HG02571 (cell line): ENCODE data around the gene POLR2L.

Source experiments
- ATAC-seq: cut with Tn5 transposase; IDR thresholded peaks from one replicate; pipeline ENCODE4 v1.9.1; 2021; ENCODE audit warnings: mild to moderate bottlenecking, moderate library complexity; ENCODE audit not compliant: unreplicated experiment

The POLR2L gene

GRCh38 chr11:839875-840617 lies 2.3 kb downstream of the POLR2L start:
- ATAC-seq, result no peak

- no peak for ATAC-seq
Measured at GRCh38 chr11:839280-839623, 3.1 kb downstream of the POLR2L start.

- no peak for ATAC-seq
Measured at GRCh38 chr11:838441-839279, 3.7 kb downstream of the POLR2L start.

DNA sequence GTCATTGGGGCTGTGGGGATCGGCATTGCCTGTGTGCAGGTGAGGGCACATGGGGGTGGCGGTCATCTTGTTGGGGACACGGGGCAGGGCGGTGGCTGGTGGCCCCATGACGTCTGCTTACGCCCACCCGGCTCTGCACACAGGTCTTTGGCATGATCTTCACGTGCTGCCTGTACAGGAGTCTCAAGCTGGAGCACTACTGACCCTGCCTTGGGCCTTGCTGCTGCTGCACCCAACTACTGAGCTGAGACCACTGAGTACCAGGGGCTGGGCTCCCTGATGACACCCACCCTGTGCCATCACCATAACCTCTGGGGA lies 4.4 kb downstream of the POLR2L start:
- no peak for ATAC-seq

DNA sequence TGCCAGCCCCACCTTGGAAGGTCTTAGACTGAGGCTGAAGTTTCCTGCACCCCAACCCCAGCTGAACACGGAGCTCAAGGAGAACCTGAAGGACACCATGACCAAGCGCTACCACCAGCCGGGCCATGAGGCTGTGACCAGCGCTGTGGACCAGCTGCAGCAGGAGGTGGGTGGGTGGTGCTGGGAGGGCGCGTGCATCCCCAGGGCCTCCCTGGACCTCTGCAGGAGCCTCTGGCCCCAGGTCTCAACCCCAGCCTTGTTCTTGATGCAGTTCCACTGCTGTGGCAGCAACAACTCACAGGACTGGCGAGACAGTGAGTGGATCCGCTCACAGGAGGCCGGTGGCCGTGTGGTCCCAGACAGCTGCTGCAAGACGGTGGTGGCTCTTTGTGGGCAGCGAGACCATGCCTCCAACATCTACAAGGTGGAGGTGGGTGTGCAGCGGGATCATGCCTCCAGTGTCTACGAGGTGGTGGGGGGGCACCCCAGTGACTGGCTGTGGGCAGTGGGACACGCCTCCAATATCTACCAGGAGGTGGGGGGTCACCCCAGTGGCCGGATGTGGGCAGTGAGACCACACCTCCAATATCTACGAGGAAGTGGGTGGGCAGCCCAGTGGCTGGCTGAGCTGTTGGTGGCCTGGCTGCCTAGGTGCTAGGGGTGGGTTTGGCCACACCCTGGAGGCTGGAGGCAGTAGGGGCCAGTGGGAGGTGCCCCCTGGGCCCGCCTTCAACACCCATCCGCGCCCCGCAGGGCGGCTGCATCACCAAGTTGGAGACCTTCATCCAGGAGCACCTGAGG lies 4.9 kb downstream of the POLR2L start:
- no peak for ATAC-seq

- ATAC-seq, result no peak
Measured at GRCh38 chr11:836700-837099, 5.6 kb downstream of the POLR2L start.

- ATAC-seq, result no peak
Measured at GRCh38 chr11:836274-836673, 6.1 kb downstream of the POLR2L start.

GRCh38 chr11:834371-835316 lies 7.7 kb downstream of the POLR2L start:
- no peak for ATAC-seq

- ATAC-seq, result no peak
Measured at GRCh38 chr11:833849-834311, 8.4 kb downstream of the POLR2L start.

GRCh38 chr11:833114-833791 lies 9.1 kb downstream of the POLR2L start:
- ATAC-seq, result peak; percentile 17

- peak; percentile 51 for ATAC-seq
Measured at GRCh38 chr11:832529-833113, 9.7 kb downstream of the POLR2L start, which contains the start of gene CD151. TSS of gene CD151 (plus strand) at chr11:832952. CDS start at chr11:836070, 3,118 bp downstream.

DNA sequence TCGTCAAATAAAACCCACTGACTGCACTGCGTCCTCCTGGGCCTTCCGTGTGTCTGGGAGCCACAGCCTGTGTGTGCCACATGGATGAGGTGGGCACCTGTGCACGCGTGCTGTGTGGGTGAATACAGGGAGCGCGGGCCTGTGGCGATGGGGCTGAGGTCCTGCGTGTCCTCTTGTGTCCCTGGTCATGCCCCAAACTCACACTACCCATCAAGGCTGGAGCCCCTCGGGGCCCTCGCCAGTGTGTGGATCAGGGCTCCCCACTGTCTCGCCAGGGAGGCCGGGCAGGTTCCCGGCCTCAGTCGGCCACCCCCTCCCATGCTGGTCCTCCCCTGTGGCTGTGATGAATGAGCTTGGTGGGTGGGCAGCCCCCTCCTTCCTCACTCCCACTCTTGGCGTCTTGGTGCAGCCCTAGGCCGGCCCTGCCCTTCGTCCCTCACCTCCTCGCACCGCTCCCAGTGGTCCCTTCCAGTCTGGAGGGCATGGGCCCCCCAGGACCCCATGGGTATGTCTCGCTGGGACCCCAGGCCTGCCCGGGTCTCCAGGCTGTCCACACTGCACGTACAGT lies 10.3 kb downstream of the POLR2L start:
- ATAC-seq, result no peak

DNA sequence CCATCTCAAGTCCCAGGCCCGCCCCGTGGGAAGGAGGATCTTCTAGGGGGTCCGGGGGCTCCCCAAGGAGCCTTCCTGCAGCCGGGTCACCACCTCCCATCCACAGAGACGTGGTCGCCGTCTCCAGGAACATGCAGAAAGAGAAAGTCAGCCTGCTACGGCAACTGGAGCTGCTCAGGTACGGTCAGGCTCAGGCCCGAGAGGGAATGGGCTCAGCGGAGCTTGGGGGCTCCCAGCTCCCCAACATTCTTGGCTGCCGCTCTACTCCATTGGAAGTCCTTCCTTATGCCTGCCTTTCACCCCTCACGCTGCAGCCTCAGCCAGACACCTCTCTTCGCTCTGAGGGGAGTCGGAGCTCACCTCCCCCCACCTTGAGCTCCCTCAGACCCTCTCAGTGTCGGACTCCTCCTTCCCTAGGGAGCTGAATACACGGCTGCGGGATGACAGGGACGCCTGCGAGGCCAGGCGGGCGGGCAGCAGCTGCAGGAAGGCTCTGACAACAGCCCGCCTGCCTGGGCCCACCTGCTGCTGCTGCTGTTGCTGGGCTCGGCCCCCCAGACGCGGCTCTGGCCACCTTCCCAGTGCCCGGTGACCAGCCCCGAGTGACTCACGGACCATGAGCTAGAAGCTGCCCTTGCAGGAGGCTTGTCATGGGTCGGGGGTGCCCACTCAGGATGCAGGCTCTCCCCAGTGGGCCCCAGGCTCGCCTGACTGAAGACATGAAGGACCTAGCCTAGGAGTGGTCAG lies 11.0 kb downstream of the POLR2L start:
- no peak for ATAC-seq

DNA sequence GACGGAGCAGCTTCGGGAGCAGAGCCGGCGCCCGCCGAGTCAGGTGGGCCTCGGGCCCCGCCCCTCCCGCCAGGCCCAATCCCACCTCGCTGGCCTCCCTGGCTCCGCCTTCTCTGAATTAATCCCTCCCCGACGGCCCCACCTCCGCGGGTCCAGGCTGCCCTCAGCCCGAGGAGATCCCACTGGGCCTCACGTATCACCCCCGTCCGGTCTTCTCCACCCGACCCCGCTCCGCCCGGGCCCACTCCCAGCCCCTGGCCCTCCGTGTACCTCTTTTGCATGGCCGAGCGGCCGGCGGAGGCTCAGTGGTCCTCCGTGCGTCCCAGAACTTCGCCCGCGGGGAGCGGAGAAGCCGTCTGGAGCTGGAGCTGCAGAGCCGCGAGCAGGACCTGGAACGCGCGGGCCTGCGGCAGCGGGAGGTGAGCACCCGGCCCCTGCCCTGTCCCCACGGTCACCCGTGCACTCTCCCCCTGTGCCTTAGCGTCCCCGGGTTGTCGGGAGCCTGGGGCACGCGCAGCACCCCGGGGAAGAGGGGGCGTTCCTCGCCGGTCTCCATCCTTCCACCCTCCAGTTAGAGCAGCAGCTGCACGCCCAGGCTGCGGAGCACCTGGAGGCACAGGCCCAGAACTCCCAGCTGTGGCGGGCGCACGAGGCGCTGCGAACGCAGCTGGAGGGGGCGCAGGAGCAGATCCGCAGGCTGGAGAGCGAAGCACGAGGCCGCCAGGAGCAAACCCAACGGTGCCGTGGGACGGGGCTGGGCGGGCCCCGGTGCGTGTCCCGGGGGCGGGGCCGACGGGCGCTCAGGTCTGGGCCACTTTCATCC lies 11.8 kb downstream of the POLR2L start:
- no peak for ATAC-seq

GRCh38 chr11:829847-830294 lies 12.5 kb downstream of the POLR2L start:
- ATAC-seq, result no peak

DNA sequence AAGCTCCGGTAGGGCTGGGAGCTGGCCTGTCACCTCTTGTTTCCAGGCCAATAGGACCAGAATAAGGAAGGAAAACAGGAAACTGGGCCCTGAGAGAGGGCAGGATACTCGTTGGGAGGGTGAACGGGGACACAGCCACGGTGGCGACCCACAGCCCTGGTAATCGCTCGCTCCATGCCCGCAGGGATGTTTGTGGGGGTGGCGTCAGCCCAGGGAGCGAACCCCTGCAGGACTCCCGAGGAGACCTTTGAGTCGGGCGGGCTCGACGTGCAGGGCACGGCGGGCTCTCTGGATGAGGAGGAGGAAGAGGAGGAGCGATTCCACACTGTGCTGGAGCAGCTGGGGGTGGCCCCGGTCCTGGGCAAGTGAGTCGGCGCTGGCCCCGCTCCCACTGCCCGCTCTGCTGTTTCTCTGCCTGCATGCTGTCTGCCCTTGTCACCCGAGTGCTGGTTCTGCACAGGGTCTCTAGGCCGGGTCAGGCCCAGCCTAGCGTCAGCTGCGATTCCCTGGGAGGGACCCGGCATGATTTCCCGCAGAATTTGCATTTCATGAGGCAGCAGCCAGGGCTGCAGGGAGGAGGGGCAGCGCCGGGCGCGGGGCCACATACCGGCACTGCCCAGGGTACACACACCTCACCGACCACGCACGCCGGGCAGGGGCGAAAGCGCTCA lies 13.0 kb downstream of the POLR2L start:
- no peak for ATAC-seq
